NCI-H146 treated with DMSO at 0.1 percent for 48 hours (cell line): ENCODE measurements around the gene PAIP1.
A peak's percentile ranks its signal among the peaks of the same experiment; 100 is the strongest.
"Not testable (repeated sequence)": the region's sequence is repeated elsewhere in the genome, so short reads cannot be mapped to it uniquely, and the experiment has no call there.

ENCODE experiments used
- DNase-seq: peaks from one replicate; lab custom pipeline; 2025; ENCODE audit not compliant: unreplicated experiment; lab: John Stamatoyannopoulos, UW

Gene PAIP1

DNA sequence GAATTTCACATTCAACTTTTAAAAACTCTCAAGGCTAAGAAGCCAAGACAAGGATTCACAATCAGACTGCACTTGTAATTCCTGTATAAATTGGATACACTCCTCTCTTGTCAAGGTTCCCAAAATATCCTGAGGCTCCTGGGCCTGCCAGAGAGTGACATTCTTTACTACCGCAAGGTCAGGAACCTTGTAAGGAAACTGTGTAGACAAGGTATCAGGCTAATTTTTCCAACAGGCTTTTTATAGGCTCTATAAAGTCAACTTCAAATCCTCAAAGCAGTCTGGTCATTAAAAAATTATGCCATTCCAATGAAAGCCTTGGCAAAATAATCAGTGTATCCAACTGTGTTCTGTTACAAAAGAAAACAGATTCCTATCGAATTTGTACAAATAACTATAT lies 15.5 kb upstream of the PAIP1 start:
- no peak for DNase-seq

GRCh38 chr5:43571237-43571636 lies 14.4 kb upstream of the PAIP1 start:
- DNase-seq, result no peak

DNA sequence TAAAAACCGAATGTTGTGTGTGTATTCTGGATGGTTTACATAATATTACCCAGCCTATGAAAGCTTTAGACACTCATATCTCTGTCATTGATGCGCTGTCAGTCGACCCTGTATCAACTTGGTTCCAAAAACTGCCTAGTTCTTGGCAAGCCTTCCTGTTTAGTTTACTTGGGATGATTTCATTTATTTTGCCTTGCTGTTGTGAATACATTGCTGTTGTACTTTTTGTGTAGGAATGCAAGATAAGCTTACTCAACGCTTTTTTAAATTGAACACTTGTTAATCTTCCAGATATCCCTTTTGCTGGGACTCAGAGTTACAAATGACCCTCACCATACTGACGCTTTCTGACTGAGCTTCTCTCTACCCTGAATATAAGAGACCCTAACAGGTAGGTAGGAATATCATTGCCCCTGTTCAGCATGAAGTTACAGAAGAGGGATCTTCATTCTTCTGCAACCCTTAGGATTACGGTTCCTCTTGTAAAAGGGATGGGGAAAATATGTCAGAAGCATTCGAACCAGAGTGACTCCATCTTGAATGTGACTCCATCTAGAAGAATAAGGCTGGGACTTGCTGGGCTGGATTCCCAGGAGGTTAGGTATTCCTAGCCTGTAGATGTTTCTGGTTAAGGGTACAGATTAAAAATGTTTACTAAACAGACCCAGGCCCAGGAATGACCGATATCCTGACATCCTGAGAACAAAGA lies 13.7 kb upstream of the PAIP1 start:
- no peak for DNase-seq

GRCh38 chr5:43569236-43569746 lies 12.4 kb upstream of the PAIP1 start:
- no peak for DNase-seq

- DNase-seq, result no peak
These were observed 11.1 kb upstream of the PAIP1 start for GRCh38 chr5:43567967-43568366.

GRCh38 chr5:43565043-43565442 lies 8.2 kb upstream of the PAIP1 start:
- DNase-seq, result no peak

DNA sequence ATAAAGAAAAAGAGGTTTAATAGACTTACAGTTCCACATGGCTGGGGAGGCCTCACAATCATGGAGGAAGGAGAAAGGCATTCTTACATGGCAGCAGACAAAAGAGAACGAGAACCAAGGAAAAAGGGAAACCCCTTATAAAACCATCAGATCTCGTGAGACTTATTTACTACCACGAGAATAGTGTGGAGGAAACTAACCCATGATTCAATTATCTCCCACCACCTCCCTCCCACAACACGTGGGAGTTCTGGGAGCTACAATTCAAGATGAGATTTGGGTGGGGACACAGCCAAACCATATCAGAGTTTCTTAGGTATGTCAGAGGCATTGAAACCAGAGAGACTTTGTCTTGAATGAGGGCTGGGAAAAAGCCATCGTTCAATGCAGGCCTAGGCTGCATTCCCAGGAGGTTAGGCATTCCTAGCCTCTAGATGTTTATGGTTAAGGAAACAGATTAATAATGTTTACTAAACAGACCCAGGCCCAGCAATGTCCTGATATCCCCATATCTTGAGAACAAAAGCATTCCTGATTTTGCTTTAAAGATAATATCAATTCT lies 7.5 kb upstream of the PAIP1 start:
- no peak for DNase-seq

- no peak for DNase-seq
These were observed 6.4 kb upstream of the PAIP1 start for GRCh38 chr5:43563321-43563720.

DNA sequence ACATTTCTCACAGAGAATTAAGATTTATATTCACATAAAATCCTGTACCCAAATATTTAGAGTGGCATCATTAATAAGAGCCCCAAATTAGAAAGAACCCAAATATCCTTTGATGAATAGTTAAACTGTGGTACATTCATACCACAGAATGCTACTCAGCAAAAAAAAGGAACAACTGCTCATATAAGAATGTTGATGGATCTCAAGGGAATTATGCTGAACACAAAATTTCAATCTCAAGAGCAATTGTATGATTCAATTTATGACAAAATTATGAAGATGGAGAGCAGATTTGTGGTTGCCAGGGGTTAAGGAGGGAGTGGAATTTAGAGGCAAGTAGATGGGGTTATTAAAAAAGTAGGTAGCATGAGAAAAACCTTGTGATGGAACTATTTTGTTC lies 4.5 kb upstream of the PAIP1 start:
- no peak for DNase-seq

- no peak for DNase-seq
These were observed 3.3 kb upstream of the PAIP1 start for GRCh38 chr5:43560128-43560527.

DNA sequence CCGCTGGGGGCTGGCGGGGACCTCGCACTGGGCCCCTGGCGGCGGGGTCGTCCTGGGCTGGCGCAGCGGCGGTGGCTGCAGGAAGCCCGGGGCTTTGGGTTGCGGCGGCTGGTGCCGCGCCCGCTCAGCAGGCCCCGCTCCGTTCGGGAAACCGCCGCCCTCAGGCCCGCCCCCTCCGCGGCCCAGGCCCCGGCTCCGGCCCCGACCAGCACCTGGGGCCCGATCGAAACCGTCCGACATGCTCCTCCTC lies 345 bp downstream of the PAIP1 start:
- not testable (repeated sequence) for DNase-seq

- DNase-seq, result peak; percentile 20
These were observed 826 bp downstream of the PAIP1 start for GRCh38 chr5:43555895-43556606.

DNA sequence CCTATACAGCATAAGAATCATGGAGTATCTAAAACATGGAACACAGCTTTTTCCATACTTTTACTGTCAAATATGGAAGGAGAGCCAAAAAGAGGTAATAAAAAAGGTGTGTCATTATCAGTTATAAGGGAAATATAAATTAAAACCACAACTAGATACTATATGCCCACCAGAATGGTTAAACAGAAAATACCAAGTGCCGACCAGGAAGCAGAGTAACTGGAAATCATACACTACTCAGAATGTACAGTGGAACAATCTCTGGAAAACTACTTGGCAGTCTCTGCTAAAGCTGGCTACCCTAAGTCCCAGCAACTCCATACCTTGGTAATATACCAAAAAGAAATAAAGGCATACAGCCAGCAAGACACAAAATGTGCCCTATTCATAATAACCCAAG lies 2.4 kb downstream of the PAIP1 start:
- DNase-seq, result no peak

GRCh38 chr5:43553381-43553780 lies 3.5 kb downstream of the PAIP1 start:
- DNase-seq, result no peak

- DNase-seq, result no peak
These were observed 5.1 kb downstream of the PAIP1 start for GRCh38 chr5:43551731-43552130.

DNA sequence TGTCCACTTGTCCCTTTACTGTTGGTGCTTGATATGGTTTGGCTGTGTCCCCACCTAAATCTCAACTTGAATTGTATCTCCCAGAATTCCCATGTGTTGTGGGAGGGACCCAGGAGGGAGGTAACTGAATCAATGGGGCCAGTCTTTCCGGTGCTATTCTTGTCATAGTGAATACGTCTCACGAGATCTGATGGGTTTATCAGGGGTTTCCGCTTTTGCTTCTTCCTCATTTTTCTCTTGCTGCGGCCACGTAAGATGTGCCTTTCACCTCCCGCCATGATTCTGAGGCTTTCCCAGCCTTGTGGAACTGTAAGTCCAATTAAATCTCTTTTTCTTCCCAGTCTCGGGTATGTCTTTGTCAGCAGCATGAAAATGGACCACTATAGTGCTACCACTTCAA lies 7.6 kb downstream of the PAIP1 start:
- not testable (repeated sequence) for DNase-seq

- no peak for DNase-seq
These were observed 8.5 kb downstream of the PAIP1 start for GRCh38 chr5:43548358-43548757.

DNA sequence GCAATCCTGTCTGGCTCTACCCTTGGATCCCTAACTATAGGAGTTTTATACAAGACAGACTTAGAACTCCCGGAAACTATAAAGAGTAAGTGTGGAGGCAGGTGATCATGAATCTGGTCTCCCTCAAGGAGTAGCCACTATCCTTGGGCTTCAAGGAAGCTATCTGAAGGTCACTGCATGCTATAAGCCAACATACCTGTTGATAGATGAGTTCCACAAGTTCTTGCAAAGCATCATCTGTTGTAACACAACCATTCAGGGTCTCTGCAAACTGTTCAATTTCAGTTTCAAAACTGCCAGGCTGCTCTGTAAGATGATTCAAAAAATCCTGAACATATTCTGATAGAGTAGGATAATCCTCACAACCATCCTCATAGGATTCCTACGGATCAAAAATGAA lies 9.3 kb downstream of the PAIP1 start:
- no peak for DNase-seq

DNA sequence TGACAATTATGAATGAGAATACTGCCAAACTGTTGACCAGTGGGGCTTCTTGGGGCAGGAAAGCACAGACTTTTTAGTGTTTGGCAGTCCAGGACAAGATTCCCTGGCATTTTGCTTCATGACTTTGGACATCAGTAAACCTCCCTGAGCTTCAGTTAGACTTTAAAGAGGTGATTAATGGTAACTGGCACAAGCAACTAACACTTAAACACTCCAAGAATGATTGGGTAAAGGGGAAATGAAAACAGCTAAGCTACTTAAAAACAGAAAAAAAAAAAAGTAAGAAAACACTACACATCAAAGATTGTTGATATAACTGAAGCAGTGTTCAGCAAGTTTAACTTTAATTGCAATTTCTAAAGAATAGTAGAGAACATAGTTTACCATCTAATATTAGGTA lies 13.4 kb downstream of the PAIP1 start:
- DNase-seq, result no peak

GRCh38 chr5:43540746-43541145 lies 16.1 kb downstream of the PAIP1 start:
- no peak for DNase-seq

GRCh38 chr5:43536972-43537371 lies 19.9 kb downstream of the PAIP1 start:
- no peak for DNase-seq

GRCh38 chr5:43533646-43534045 lies 23.2 kb downstream of the PAIP1 start:
- no peak for DNase-seq

DNA sequence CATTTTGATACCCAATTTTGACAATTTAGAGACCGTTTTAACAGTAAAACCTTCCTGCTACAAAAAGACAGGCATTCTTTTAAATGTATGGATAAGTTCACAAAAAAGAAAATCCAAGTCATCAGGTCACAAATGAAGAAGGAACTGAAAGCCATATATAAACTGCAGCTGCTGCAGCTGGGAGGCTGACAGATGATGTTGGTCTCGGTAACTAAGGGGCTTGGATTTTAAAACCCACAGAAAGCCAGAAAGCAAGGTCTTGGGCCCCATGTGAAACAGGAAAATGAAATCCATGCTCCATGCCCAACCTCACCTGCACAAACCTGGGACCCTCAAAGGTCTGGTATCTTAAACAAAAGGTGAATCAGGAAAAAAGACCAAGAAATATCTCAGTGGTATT lies 26.2 kb downstream of the PAIP1 start:
- no peak for DNase-seq
